Muscle layer of duodenum (tissue), 2 donors: ENCODE data around the gene SPRN.
"Not testable (repeated sequence)": the region's sequence is repeated elsewhere in the genome, so short reads cannot be mapped to it uniquely, and the experiment has no call there.

Experiments
- H3K27ac ChIP-seq: one replicate; pipeline ENCODE4 v1.7.0; 2013; ENCODE audit warnings: mild to moderate bottlenecking, low read length
- H3K27me3 ChIP-seq: one replicate; pipeline ENCODE4 v1.7.0; 2013; ENCODE audit warnings: low read depth, mild to moderate bottlenecking, control low read depth, low read length
- H3K36me3 ChIP-seq, 2 donors: one replicate each; pipeline ENCODE4 v1.7.0; 2013; ENCODE audit warnings: low read length in 2 of 2, control low read depth in 1 of 2, mild to moderate bottlenecking in 1 of 2; ENCODE audit not compliant: insufficient read depth in 2 of 2, control insufficient read depth in 1 of 2
- H3K4me1 ChIP-seq, 2 donors: one replicate each; pipeline ENCODE4 v1.7.0; 2013; ENCODE audit warnings: low read length in 2 of 2, mild to moderate bottlenecking in 2 of 2, control low read depth in 1 of 2, moderate library complexity in 1 of 2; ENCODE audit not compliant: insufficient read depth in 2 of 2, control insufficient read depth in 1 of 2
- H3K4me3 ChIP-seq, 2 donors: one replicate each; pipeline ENCODE4 v1.7.0; 2013; ENCODE audit warnings: low read length in 2 of 2, low read depth in 1 of 2, mild to moderate bottlenecking in 1 of 2
- H3K9me3 ChIP-seq, 2 donors: one replicate each; pipeline ENCODE4 v1.7.0; 2013; ENCODE audit warnings: low read length in 2 of 2, control low read depth in 1 of 2, mild to moderate bottlenecking in 1 of 2; ENCODE audit not compliant: control insufficient read depth in 1 of 2
- donor health status: healthy.

The SPRN gene

GRCh38 chr10:133431888-133432613, 7.6 kb upstream of the SPRN start:
- not testable (repeated sequence) for H3K36me3 ChIP-seq, H3K27ac ChIP-seq, H3K4me1 ChIP-seq, H3K4me3 ChIP-seq, H3K9me3 ChIP-seq, H3K27me3 ChIP-seq

- not testable (repeated sequence) for H3K36me3 ChIP-seq
These were observed 5.1 kb upstream of the SPRN start for GRCh38 chr10:133429571-133429970.

GRCh38 chr10:133424102-133424501, 323 bp downstream of the SPRN start:
- H3K9me3 ChIP-seq, H3K4me3 ChIP-seq, H3K27me3 ChIP-seq, H3K27ac ChIP-seq, H3K4me1 ChIP-seq: not testable (repeated sequence)
- peaks cover 9 to 22% of the 10 kb centered on the region in 2 donors for H3K36me3 ChIP-seq

More at GRCh38 chr10:133429571-133429970, 5.1 kb upstream of the SPRN start:
- not testable (repeated sequence) for H3K27ac ChIP-seq, H3K27me3 ChIP-seq, H3K4me1 ChIP-seq, H3K9me3 ChIP-seq, H3K4me3 ChIP-seq

- Histone ChIP-seq H3K27me3 (no peaks in the 10 kb centered on the region), H3K36me3 (peaks cover 9 to 26% of the 10 kb centered on the region in 2 donors), H3K27ac (no peak overlapping the region), H3K9me3 (no peaks in the 10 kb centered on the region), H3K4me3 (no peak overlapping the region), H3K4me1 (peaks cover 0 to 4% of the 10 kb centered on the region in 2 donors)
These were observed 1.3 kb downstream of the SPRN start for GRCh38 chr10:133422807-133423771.

- Histone ChIP-seq H3K9me3 (no peaks in the 10 kb centered on the region), H3K36me3 (peaks cover 9 to 26% of the 10 kb centered on the region in 2 donors), H3K4me3 (no peak overlapping the region), H3K27me3 (no peaks in the 10 kb centered on the region), H3K27ac (no peak overlapping the region), H3K4me1 (peaks cover 0 to 4% of the 10 kb centered on the region in 2 donors)
These were observed 2.1 kb downstream of the SPRN start for GRCh38 chr10:133422223-133422806.

- Histone ChIP-seq H3K27me3 (no peaks in the 10 kb centered on the region), H3K4me1 (peaks cover 0 to 4% of the 10 kb centered on the region in 2 donors), H3K27ac (no peak overlapping the region), H3K36me3 (peaks cover 9 to 26% of the 10 kb centered on the region in 2 donors), H3K4me3 (no peak overlapping the region), H3K9me3 (no peaks in the 10 kb centered on the region)
These were observed 2.8 kb downstream of the SPRN start for GRCh38 chr10:133421336-133422222.

GRCh38 chr10:133420579-133420978, 3.8 kb downstream of the SPRN start:
- Histone ChIP-seq H3K27ac (no peak overlapping the region), H3K36me3 (peaks cover 10 to 30% of the 10 kb centered on the region in 2 donors), H3K9me3 (no peaks in the 10 kb centered on the region), H3K4me3 (no peak overlapping the region), H3K27me3 (no peaks in the 10 kb centered on the region), H3K4me1 (peaks cover 0 to 4% of the 10 kb centered on the region in 2 donors)

- peaks cover 14 to 36% of the 10 kb centered on the region in 2 donors for H3K36me3 ChIP-seq
- peaks cover 0 to 4% of the 10 kb centered on the region in 2 donors for H3K4me1 ChIP-seq
- no peak overlapping the region for H3K4me3 ChIP-seq
- no peaks in the 10 kb centered on the region for H3K27me3 ChIP-seq
- no peak overlapping the region for H3K27ac ChIP-seq
- no peaks in the 10 kb centered on the region for H3K9me3 ChIP-seq
These were observed 4.4 kb downstream of the SPRN start for GRCh38 chr10:133420028-133420427.

GRCh38 chr10:133419211-133419950, 5.0 kb downstream of the SPRN start:
- Histone ChIP-seq H3K4me3 (no peak overlapping the region), H3K36me3 (peaks cover 14 to 37% of the 10 kb centered on the region in 2 donors), H3K27ac (no peak overlapping the region)

GRCh38 chr10:133418289-133418993, 6.0 kb downstream of the SPRN start:
- H3K4me1 ChIP-seq: peaks cover 0 to 4% of the 10 kb centered on the region in 2 donors
- H3K27ac ChIP-seq: no peak overlapping the region
- peaks cover 14 to 40% of the 10 kb centered on the region in 2 donors for H3K36me3 ChIP-seq
- H3K9me3 ChIP-seq: no peaks in the 10 kb centered on the region
- no peaks in the 10 kb centered on the region for H3K27me3 ChIP-seq
- H3K4me3 ChIP-seq: no peak overlapping the region

More at GRCh38 chr10:133419211-133419950, 5.0 kb downstream of the SPRN start:
- Histone ChIP-seq H3K4me1 (peaks cover 0 to 4% of the 10 kb centered on the region in 2 donors), H3K9me3 (no peaks in the 10 kb centered on the region), H3K27me3 (no peaks in the 10 kb centered on the region)
